Thyroid gland (tissue), 4 donors: ENCODE results near the gene TBCD.

Experiments used
- POLR2A ChIP-seq, 2 donors: fragments of 450-650 bp; IDR thresholded peaks; one replicate each; pipeline ENCODE4 v1.6.1; 2017; ENCODE audit warnings: antibody characterized with exemption in 2 of 2, mild to moderate bottlenecking in 2 of 2, moderate library complexity in 1 of 2
- TF ChIP-seq, protein P1 (sequence below), 6 experiments: fragments of 200-600 bp in 3 of 6; fragments of 450-650 bp in 3 of 6; sonication (generic) in 3 of 6; IDR thresholded peaks; one replicate each; pipeline ENCODE4 v1.5.1; 2016 to 2019; ENCODE audit warnings: antibody characterized with exemption in 6 of 6, mild to moderate bottlenecking in 2 of 6, inconsistent platforms in 1 of 6, moderate library complexity in 1 of 6

DNA sequence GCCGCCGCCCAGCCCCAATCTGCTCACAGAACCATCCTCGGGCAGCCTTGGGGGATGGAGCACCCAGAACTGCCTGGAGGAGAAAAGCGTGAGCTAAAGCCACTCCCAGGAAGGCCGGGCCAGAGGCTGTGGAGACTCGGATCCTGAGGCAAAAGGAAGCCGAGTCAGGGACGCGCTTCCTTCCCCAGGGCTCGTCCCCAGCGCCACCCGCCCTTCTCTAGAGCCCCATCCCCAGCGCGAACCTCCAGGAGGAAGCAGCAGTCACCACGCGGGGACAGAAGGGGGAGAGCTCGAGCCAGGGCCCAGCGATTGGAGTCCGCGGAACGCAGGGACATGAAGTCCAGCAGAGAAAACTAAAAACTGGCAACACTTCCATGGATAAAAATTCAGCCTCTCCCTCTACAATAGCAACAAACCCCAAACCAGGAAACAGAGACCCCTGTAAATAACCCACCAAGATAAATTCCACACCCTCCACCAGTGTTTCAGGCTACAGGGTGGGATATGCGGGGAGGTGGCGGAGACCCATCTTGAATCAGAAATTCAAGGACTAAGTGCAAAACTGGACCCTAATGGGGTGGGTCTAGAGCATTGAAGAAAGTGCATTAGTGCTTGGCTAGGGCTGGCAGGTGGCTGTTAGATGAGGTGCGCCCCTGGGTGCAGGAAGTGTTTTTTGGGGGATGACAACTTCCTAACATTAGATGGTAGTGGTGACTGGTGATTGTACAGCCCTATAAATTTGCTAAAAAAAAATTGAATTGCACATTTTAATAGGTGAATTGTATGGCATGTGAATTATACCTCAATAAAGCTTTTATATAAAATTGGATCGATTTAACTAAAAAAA lies 211.5 kb downstream of the TBCD start:
- TF ChIP-seq, protein P1, sequence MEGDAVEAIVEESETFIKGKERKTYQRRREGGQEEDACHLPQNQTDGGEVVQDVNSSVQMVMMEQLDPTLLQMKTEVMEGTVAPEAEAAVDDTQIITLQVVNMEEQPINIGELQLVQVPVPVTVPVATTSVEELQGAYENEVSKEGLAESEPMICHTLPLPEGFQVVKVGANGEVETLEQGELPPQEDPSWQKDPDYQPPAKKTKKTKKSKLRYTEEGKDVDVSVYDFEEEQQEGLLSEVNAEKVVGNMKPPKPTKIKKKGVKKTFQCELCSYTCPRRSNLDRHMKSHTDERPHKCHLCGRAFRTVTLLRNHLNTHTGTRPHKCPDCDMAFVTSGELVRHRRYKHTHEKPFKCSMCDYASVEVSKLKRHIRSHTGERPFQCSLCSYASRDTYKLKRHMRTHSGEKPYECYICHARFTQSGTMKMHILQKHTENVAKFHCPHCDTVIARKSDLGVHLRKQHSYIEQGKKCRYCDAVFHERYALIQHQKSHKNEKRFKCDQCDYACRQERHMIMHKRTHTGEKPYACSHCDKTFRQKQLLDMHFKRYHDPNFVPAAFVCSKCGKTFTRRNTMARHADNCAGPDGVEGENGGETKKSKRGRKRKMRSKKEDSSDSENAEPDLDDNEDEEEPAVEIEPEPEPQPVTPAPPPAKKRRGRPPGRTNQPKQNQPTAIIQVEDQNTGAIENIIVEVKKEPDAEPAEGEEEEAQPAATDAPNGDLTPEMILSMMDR (IDR thresholded peaks at IDR 0.05), result peak; percentile 54 to 95 (median 90)
- no peak for TF ChIP-seq POLR2A (IDR thresholded peaks at IDR 0.05)
